Gastrocnemius medialis (tissue), 4 donors: ENCODE measurements around the gene CSNK1D. TPM values are rescaled to one million over a fixed set of nuclear protein-coding genes. Genes with fewer than 3 reads are reported as not detected.

Experiments
- ATAC-seq, 2 donors: fragments of 150-250 bp; one replicate each; pipeline ENCODE4 v1.9.1; 2016
- DNase-seq, 2 donors: peaks; one replicate each; pipeline ENCODE4 v3.0.0-alpha.2; 2019
- H3K27ac ChIP-seq, 4 donors: fragments of 200-600 bp; sonication (generic); 1 replicate in 1 of 4; 2 replicates in 3 of 4; pipeline ENCODE4 v1.5.1; 2016 to 2018; ENCODE audit warnings: mild to moderate bottlenecking in 2 of 4, moderate library complexity in 1 of 4
- H3K27me3 ChIP-seq, 3 donors: fragments of 200-600 bp; sonication (generic) in 2 of 3; 1 replicate in 1 of 3; 2 replicates in 2 of 3; pipeline versions ENCODE4 v1.5.1 to v1.6.0; 2016 to 2019; ENCODE audit warnings: mild to moderate bottlenecking in 1 of 3, moderate library complexity in 1 of 3
- H3K36me3 ChIP-seq, 2 donors: fragments of 200-600 bp; sonication (generic) in 1 of 2; one replicate each; pipeline ENCODE4 v1.5.1; 2017 to 2018
- H3K4me1 ChIP-seq, 2 donors: fragments of 200-600 bp; sonication (generic) in 1 of 2; one replicate each; pipeline ENCODE4 v1.5.1; 2016 to 2017; ENCODE audit warnings: mild to moderate bottlenecking in 2 of 2
- H3K4me3 ChIP-seq, 4 donors: fragments of 200-600 bp; sonication (generic) in 3 of 4; 1 replicate in 1 of 4; 2 replicates in 3 of 4; pipeline ENCODE4 v1.5.1; 2016 to 2019; ENCODE audit warnings: mild to moderate bottlenecking in 2 of 4
- H3K9me3 ChIP-seq, 3 donors: fragments of 200-600 bp; sonication (generic) in 2 of 3; 1 replicate in 1 of 3; 2 replicates in 2 of 3; pipeline ENCODE4 v1.5.1; 2016 to 2019
- POLR2A ChIP-seq, 2 donors: fragments of 450-650 bp; IDR thresholded peaks; one replicate each; pipeline ENCODE4 v1.6.1; 2017; ENCODE audit warnings: antibody characterized with exemption in 2 of 2, mild to moderate bottlenecking in 2 of 2, moderate library complexity in 2 of 2
- in situ Hi-C, 4 donors: fragments of 200-750 bp; cut with MboI; loops; one replicate each; pipeline versions ENCODE4 v1.15.0 to v1.8.0; 2017; ENCODE audit warnings: low sequenced_read_pairs in 4 of 4
- intact Hi-C: fragments of 100-400 bp; cut with DNase I; formaldehyde crosslinking; loops from one replicate; pipeline ENCODE4 v1.15.1; 2023; ENCODE audit warnings: low total_unique reads
- total RNA-seq, 4 donors: library from RNA; depleted of rRNA; stranded (reverse); fragments of >200 nt; gene quantifications; one replicate each; pipeline versions ENCODE4 v1.1.0 to v1.2.3, GENCODE V29; 2016
- TF ChIP-seq, protein P1 (sequence below), 5 experiments: fragments of 450-650 bp in 3 of 5; fragments of 200-600 bp in 2 of 5; sonication (generic) in 2 of 5; IDR thresholded peaks in 4 of 5; conservative IDR thresholded peaks in 1 of 5; 1 replicate in 4 of 5; 2 replicates in 1 of 5; pipeline ENCODE4 v1.5.1; 2016 to 2019; ENCODE audit warnings: antibody characterized with exemption in 5 of 5, mild to moderate bottlenecking in 3 of 5, moderate library complexity in 3 of 5

The CSNK1D gene
- total RNA-seq, 4 donors from 2014 or later = 34.0 to 55.2 (median 47.3) TPM

DNA sequence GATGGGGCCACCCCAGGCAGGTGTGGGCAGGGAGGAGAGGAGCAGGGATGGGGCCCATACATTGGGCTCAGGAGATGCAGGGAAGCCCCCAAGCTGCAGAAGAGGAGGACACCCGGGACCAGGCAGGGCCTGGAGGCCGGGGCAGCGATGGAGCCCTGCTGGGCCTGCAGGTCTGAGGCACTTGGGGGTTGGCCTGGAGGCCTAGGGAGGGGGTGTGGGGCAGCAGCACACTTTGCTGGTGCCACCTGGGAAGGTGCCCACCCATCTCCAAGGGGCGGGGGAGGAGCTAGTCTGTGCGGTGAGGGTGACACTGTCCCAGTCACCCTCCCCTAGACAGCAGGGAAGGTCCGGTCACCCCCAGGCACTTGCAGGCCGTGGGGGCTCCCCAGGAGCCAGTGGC lies 54.4 kb downstream of the CSNK1D start:
- TF ChIP-seq, protein P1, sequence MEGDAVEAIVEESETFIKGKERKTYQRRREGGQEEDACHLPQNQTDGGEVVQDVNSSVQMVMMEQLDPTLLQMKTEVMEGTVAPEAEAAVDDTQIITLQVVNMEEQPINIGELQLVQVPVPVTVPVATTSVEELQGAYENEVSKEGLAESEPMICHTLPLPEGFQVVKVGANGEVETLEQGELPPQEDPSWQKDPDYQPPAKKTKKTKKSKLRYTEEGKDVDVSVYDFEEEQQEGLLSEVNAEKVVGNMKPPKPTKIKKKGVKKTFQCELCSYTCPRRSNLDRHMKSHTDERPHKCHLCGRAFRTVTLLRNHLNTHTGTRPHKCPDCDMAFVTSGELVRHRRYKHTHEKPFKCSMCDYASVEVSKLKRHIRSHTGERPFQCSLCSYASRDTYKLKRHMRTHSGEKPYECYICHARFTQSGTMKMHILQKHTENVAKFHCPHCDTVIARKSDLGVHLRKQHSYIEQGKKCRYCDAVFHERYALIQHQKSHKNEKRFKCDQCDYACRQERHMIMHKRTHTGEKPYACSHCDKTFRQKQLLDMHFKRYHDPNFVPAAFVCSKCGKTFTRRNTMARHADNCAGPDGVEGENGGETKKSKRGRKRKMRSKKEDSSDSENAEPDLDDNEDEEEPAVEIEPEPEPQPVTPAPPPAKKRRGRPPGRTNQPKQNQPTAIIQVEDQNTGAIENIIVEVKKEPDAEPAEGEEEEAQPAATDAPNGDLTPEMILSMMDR (IDR thresholded peaks at IDR 0.05 in 4 of 5, conservative IDR thresholded peaks at IDR 0.05 in 1 of 5) = no peak
- no peak for TF ChIP-seq POLR2A (IDR thresholded peaks at IDR 0.05)
- ATAC-seq (no peak), DNase-seq (no peak)
- in situ Hi-C loops = no loop called here
- Histone ChIP-seq H3K9me3 (no peaks in the 10 kb centered on the region), H3K4me1 (peaks cover 2 to 15% of the 10 kb centered on the region in 2 donors), H3K27ac (no peak overlapping the region), H3K4me3 (no peak overlapping the region), H3K36me3 (no peaks in the 10 kb centered on the region), H3K27me3 (no peaks in the 10 kb centered on the region)
- intact Hi-C loops = no loop called here

DNA sequence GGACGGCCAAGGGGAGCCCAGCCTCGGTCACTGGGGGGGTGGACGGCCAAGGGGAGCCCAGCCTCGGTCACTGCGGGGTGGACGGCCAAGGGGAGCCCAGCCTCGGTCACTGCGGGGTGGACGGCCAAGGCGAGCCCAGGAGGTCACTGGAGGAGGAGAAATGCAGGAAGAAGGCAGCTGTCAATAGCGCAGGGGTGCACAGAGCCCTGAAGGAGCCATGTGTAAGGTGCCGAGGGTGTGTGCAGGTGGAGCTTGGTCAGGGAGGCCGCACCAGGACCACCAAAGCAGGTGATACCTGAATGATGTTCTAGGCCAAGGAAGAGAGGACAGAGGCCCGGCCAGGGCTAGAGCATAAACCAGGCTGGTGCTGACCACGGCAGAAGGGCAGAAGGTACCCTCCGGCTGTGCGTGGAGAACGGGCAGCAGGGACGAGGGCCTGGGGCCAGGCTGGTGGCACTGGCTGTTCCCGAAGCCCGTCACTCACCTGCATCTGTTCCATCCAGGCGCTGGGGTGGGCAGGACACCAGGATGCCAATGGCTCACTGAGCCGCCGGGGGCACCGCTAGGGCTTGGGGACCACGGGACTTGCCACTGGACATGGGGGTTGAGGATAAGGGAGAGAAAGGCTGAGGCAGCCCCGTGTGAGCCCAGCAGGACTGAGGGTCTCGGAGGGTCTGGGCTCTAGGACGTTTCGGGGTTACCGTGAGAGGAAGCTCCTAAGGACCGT lies 55.0 kb downstream of the CSNK1D start:
- DNase-seq = no peak
- no peaks in the 10 kb centered on the region for H3K36me3 ChIP-seq
- ATAC-seq = no peak
- H3K27me3 ChIP-seq = no peaks in the 10 kb centered on the region
- in situ Hi-C loops (no loop called here), intact Hi-C loops (no loop called here)
- no peak overlapping the region for H3K27ac ChIP-seq
- no peaks in the 10 kb centered on the region for H3K9me3 ChIP-seq
- TF ChIP-seq POLR2A (IDR thresholded peaks at IDR 0.05) = no peak
- TF ChIP-seq, protein P1 (IDR thresholded peaks at IDR 0.05 in 4 of 5, conservative IDR thresholded peaks at IDR 0.05 in 1 of 5) = no peak
- H3K4me3 ChIP-seq = no peak overlapping the region
- peaks cover 7 to 15% of the 10 kb centered on the region in 2 donors for H3K4me1 ChIP-seq

GRCh38 chr17:82217530-82218204 lies 55.8 kb downstream of the CSNK1D start:
- no peaks in the 10 kb centered on the region for H3K36me3 ChIP-seq
- TF ChIP-seq POLR2A (IDR thresholded peaks at IDR 0.05) = no peak
- TF ChIP-seq, protein P1 (IDR thresholded peaks at IDR 0.05 in 4 of 5, conservative IDR thresholded peaks at IDR 0.05 in 1 of 5) = no peak
- H3K4me1 ChIP-seq = peaks cover 11 to 15% of the 10 kb centered on the region in 2 donors
- no peaks in the 10 kb centered on the region for H3K27me3 ChIP-seq
- no peak for ATAC-seq
- intact Hi-C loops (no loop called here), in situ Hi-C loops (no loop called here)
- peak overlapping the region; percentile 43 to 73 (median 64) for H3K27ac ChIP-seq
- DNase-seq = peak in 1 of 2 donors; percentile 54
- H3K9me3 ChIP-seq = no peaks in the 10 kb centered on the region
- no peak overlapping the region for H3K4me3 ChIP-seq

- ATAC-seq = no peak
- H3K27me3 ChIP-seq = no peaks in the 10 kb centered on the region
- intact Hi-C loops (no loop called here), in situ Hi-C loops (no loop called here)
- no peak for TF ChIP-seq POLR2A (IDR thresholded peaks at IDR 0.05)
- TF ChIP-seq, protein P1 (IDR thresholded peaks at IDR 0.05 in 4 of 5, conservative IDR thresholded peaks at IDR 0.05 in 1 of 5) = no peak
- peak overlapping the region; percentile 43 to 73 (median 64) for H3K27ac ChIP-seq
- H3K9me3 ChIP-seq = no peaks in the 10 kb centered on the region
- peaks cover 11 to 16% of the 10 kb centered on the region in 2 donors for H3K4me1 ChIP-seq
- DNase-seq = peak in 1 of 2 donors; percentile 36
- H3K4me3 ChIP-seq = no peak overlapping the region
- H3K36me3 ChIP-seq = no peaks in the 10 kb centered on the region
Measured at GRCh38 chr17:82217120-82217529, 56.4 kb downstream of the CSNK1D start.
